Peyer's patch (tissue), 4 donors: ENCODE data around the gene ARHGAP19. TPM values are rescaled to one million over a fixed set of nuclear protein-coding genes. Genes with fewer than 3 reads are reported as not detected.
"Not testable (repeated sequence)": the region's sequence is repeated elsewhere in the genome, so short reads cannot be mapped to it uniquely, and the experiment has no call there.

Experiments used
- DNase-seq, 3 donors: peaks; one replicate each; pipeline ENCODE4 v3.0.0-alpha.2; 2017 to 2019
- H3K27ac ChIP-seq, 4 donors: fragments of 200-600 bp; sonication (generic); one replicate each; pipeline ENCODE4 v1.5.1; 2016 to 2019
- H3K27me3 ChIP-seq, 2 donors: fragments of 200-600 bp; sonication (generic); one replicate each; pipeline ENCODE4 v1.5.1; 2019
- H3K36me3 ChIP-seq, 3 donors: fragments of 200-600 bp; sonication (generic); one replicate each; pipeline ENCODE4 v1.5.1; 2016 to 2019
- H3K4me1 ChIP-seq, 4 donors: fragments of 200-600 bp; sonication (generic); one replicate each; pipeline ENCODE4 v1.5.1; 2016 to 2019
- H3K4me3 ChIP-seq, 4 donors: fragments of 200-600 bp; sonication (generic); 1 replicate in 3 of 4; 2 replicates in 1 of 4; pipeline ENCODE4 v1.5.1; 2016 to 2019; ENCODE audit warnings: mild to moderate bottlenecking in 1 of 4
- H3K9me3 ChIP-seq, 4 donors: fragments of 200-600 bp; sonication (generic); one replicate each; pipeline ENCODE4 v1.5.1; 2016 to 2019; ENCODE audit warnings: mild to moderate bottlenecking in 1 of 4
- POLR2A ChIP-seq, 2 donors: fragments of 450-650 bp; IDR thresholded peaks; one replicate each; pipeline ENCODE4 v1.5.1; 2017; ENCODE audit warnings: antibody characterized with exemption in 2 of 2, mild to moderate bottlenecking in 2 of 2, moderate library complexity in 2 of 2
- total RNA-seq, 4 donors: library from RNA; depleted of rRNA; stranded (reverse); fragments of >200 nt; gene quantifications; one replicate each; pipeline ENCODE4 v1.1.0, GENCODE V29; 2016
- TF ChIP-seq, protein P1 (sequence below), 6 experiments: fragments of 450-650 bp in 4 of 6; fragments of 200-600 bp in 2 of 6; sonication (generic) in 1 of 6; IDR thresholded peaks; one replicate each; pipeline ENCODE4 v1.5.1; 2017 to 2019; ENCODE audit warnings: antibody characterized with exemption in 6 of 6, mild to moderate bottlenecking in 3 of 6, moderate library complexity in 1 of 6

ARHGAP19 gene
- total RNA-seq, 4 donors from 2014 or later = 4.9 to 28.9 (median 7.3) TPM

GRCh38 chr10:97298223-97298571 is 5.8 kb upstream of the ARHGAP19 start:
- DNase-seq = no peak
- H3K4me1 ChIP-seq = no peaks in the 10 kb centered on the region
- H3K36me3 ChIP-seq = no peaks in the 10 kb centered on the region
- H3K27me3 ChIP-seq = no peaks in the 10 kb centered on the region
- H3K9me3 ChIP-seq = no peaks in the 10 kb centered on the region
- H3K4me3 ChIP-seq = no peak overlapping the region
- no peak for TF ChIP-seq POLR2A (IDR thresholded peaks at IDR 0.05)
- TF ChIP-seq, protein P1, sequence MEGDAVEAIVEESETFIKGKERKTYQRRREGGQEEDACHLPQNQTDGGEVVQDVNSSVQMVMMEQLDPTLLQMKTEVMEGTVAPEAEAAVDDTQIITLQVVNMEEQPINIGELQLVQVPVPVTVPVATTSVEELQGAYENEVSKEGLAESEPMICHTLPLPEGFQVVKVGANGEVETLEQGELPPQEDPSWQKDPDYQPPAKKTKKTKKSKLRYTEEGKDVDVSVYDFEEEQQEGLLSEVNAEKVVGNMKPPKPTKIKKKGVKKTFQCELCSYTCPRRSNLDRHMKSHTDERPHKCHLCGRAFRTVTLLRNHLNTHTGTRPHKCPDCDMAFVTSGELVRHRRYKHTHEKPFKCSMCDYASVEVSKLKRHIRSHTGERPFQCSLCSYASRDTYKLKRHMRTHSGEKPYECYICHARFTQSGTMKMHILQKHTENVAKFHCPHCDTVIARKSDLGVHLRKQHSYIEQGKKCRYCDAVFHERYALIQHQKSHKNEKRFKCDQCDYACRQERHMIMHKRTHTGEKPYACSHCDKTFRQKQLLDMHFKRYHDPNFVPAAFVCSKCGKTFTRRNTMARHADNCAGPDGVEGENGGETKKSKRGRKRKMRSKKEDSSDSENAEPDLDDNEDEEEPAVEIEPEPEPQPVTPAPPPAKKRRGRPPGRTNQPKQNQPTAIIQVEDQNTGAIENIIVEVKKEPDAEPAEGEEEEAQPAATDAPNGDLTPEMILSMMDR (IDR thresholded peaks at IDR 0.05) = no peak
- H3K27ac ChIP-seq = no peak overlapping the region

GRCh38 chr10:97297556-97298222 is 5.3 kb upstream of the ARHGAP19 start:
- no peaks in the 10 kb centered on the region for H3K9me3 ChIP-seq
- no peaks in the 10 kb centered on the region for H3K4me1 ChIP-seq
- TF ChIP-seq, protein P1 (IDR thresholded peaks at IDR 0.05) = no peak
- no peak for TF ChIP-seq POLR2A (IDR thresholded peaks at IDR 0.05)
- no peak overlapping the region for H3K4me3 ChIP-seq
- H3K27me3 ChIP-seq = no peaks in the 10 kb centered on the region
- H3K27ac ChIP-seq = no peak overlapping the region
- no peaks in the 10 kb centered on the region for H3K36me3 ChIP-seq
- DNase-seq = no peak

DNA sequence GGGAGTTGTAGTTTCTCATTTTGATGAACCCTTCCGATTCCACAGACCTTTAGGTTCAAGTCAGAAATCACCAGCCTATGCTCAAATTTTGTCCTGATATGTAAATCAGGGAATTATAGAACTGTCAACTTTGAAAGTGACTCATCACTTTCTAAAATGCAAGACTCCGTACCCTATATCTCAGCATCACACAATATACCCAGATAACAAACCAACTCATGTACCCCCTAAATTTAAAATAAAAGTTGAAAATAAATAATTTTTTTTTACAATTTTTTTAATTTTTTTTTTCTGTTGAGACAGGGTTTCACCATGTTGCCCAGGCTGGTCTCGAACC is 393 bp upstream of the ARHGAP19 start:
- Histone ChIP-seq H3K27me3 (no peaks in the 10 kb centered on the region), H3K9me3 (no peaks in the 10 kb centered on the region), H3K36me3 (no peaks in the 10 kb centered on the region), H3K27ac (no peak overlapping the region), H3K4me3 (no peak overlapping the region), H3K4me1 (peaks cover 0 to 10% (median 5%) of the 10 kb centered on the region in 4 donors)
- no peak for DNase-seq
- TF ChIP-seq POLR2A (IDR thresholded peaks at IDR 0.05) = no peak

DNA sequence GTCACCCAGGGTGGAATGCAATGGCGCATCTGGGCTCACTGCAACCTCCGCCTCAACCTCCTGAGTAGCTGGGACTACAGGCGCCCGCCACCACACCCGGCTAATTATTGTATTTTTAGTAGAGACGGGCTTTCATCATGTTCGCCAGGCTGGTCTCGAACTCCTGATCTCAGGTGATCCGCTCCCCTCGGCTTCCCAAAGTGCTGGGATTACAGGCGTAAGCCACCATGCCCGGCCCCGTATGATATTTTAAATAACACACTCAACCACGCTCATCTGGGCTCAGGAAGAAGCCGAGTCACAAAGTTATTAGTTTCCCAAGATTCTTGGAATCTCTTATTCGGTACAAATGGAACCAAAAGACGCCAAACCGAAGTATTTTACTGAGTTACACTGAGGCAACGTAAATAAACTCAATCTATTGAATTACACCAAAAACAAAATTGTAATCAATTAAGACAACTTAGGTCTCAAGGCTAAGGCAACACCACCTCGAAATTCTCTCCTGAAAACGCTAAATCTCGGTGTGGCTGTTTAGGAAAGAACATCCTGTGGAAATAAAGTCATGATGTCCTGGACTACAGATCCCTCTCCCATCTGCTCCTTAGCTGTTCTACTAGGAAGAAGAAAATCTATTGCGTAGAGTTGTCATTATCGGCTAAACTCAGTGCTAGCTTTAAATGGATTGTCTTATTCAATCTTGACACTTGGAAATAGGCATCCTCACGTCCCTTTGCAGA is 910 bp downstream of the ARHGAP19 start:
- TF ChIP-seq, protein P1 (IDR thresholded peaks at IDR 0.05) = no peak
- no peak for TF ChIP-seq POLR2A (IDR thresholded peaks at IDR 0.05)
- H3K36me3 ChIP-seq = peaks cover 0 to 9% (median 0%) of the 10 kb centered on the region in 3 donors
- no peaks in the 10 kb centered on the region for H3K9me3 ChIP-seq
- peak in 1 of 3 donors; percentile 47 for DNase-seq
- H3K4me3 ChIP-seq = peak overlapping the region; percentile 84 to 98 (median 92)
- no peaks in the 10 kb centered on the region for H3K27me3 ChIP-seq
- H3K27ac ChIP-seq = peak overlapping the region; percentile 95 to 97 (median 96)
- H3K4me1 ChIP-seq = peaks cover 0 to 10% (median 5%) of the 10 kb centered on the region in 4 donors

DNA sequence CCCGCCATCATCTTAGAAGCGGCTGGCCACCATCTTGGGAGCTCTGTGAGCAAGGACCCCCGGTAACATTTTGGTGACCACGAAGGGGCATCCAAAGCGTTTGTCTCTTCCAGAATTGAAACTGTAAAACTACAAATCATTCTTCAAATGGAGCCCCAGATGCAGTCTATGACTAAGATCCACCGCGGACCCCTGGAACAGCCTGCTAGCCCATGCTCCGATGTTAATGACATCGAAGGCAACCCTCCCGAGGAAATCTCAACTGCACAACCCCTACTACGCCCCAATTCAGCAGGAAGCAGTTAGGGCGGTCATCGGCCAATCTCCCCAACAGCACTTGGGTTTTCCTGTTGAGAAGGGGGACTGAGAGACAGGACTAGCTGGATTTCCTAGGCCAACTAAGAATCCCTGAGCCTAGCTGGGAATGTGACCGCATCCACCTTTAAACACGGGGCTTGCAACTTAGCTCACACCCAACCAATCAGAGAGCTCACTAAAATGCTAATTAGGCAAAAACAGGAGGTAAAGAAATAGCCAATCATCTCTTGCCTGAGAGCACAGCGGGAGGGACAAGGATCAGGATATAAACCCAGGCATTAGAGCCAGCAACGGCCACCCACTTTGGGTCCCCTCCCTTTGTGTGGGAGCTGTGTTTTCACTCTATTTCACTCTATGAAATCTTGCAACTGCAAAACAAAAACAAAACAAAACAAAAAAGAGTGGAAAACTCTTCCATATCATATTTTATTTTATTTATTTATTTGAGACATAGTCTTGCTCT is 1.7 kb downstream of the ARHGAP19 start:
- H3K36me3 ChIP-seq, H3K9me3 ChIP-seq, DNase-seq, H3K27me3 ChIP-seq: not testable (repeated sequence)
- H3K4me3 ChIP-seq = peak overlapping the region in 2 of 4 donors; percentile 84 to 86
- H3K27ac ChIP-seq = peak overlapping the region in 1 of 4 donors; percentile 96
- peaks cover 0 to 10% (median 5%) of the 10 kb centered on the region in 4 donors for H3K4me1 ChIP-seq

DNA sequence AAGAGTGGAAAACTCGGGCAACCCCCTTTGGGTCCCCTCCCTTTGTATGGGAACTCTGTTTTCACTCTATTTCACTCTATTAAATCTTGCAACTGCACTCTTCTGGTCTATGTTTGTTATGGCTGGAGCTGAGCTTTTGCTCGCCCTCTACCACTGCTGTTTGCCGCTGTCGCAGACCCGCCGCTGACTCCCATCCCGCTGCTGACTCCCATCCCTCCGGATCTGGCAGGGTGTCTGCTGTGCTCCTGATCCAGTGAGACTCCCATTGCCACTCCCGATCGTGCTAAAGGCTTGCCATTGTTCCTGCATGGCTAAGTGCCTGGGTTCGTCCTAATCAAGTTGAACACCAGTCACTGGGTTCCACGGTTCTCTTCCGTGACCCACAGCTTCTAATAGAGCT is 2.4 kb downstream of the ARHGAP19 start:
- not testable (repeated sequence) for H3K9me3 ChIP-seq, H3K27ac ChIP-seq, H3K27me3 ChIP-seq, DNase-seq, H3K4me3 ChIP-seq, H3K36me3 ChIP-seq
- peaks cover 0 to 10% (median 5%) of the 10 kb centered on the region in 4 donors for H3K4me1 ChIP-seq

GRCh38 chr10:97280783-97281182 is 11.7 kb downstream of the ARHGAP19 start:
- DNase-seq = no peak
- H3K27ac ChIP-seq = peak overlapping the region in 1 of 4 donors; percentile 48
- no peak for TF ChIP-seq POLR2A (IDR thresholded peaks at IDR 0.05)
- TF ChIP-seq, protein P1 (IDR thresholded peaks at IDR 0.05) = no peak

More at GRCh38 chr10:97280783-97281182, 11.7 kb downstream of the ARHGAP19 start:
- Histone ChIP-seq H3K4me3 (no peak overlapping the region), H3K9me3 (no peaks in the 10 kb centered on the region), H3K27me3 (no peaks in the 10 kb centered on the region), H3K4me1 (peaks cover 0 to 15% (median 0%) of the 10 kb centered on the region in 4 donors), H3K36me3 (no peaks in the 10 kb centered on the region)
